Lower lobe of right lung (tissue), 2 donors: ENCODE results near the gene COPZ2. TPM values are rescaled to one million over a fixed set of nuclear protein-coding genes. Genes with fewer than 3 reads are reported as not detected.

Experiments used
- ATAC-seq, 2 donors: fragments of 200-7000 bp; cut with Tn5 transposase; one replicate each; pipeline ENCODE4 v1.9.1; 2020 to 2022; ENCODE audit warnings: mild to moderate bottlenecking in 2 of 2, moderate library complexity in 2 of 2
- DNase-seq: peaks from one replicate; pipeline ENCODE4 v3.0.0-alpha.2; 2020
- H3K27ac ChIP-seq: fragments of 200-600 bp; one replicate; pipeline ENCODE4 v1.8.0; 2022
- H3K27me3 ChIP-seq: fragments of 200-600 bp; one replicate; pipeline ENCODE4 v1.8.0; 2022; ENCODE audit warnings: low read depth
- H3K36me3 ChIP-seq: fragments of 200-600 bp; one replicate; pipeline ENCODE4 v1.8.0; 2022; ENCODE audit warnings: mild to moderate bottlenecking
- H3K4me1 ChIP-seq: fragments of 200-600 bp; one replicate; pipeline ENCODE4 v1.8.0; 2022
- H3K4me3 ChIP-seq: fragments of 200-600 bp; one replicate; pipeline ENCODE4 v1.8.0; 2022; ENCODE audit warnings: mild to moderate bottlenecking
- H3K9me3 ChIP-seq: fragments of 200-600 bp; one replicate; pipeline ENCODE4 v1.8.0; 2022
- CTCF ChIP-seq: fragments of 200-600 bp; IDR thresholded peaks from one replicate; pipeline ENCODE4 v1.8.0; 2022; ENCODE audit warnings: antibody characterized with exemption, mild to moderate bottlenecking
- intact Hi-C: fragments of 100-400 bp; cut with DNase I; formaldehyde crosslinking; loops from one replicate; pipeline ENCODE4 v1.11.0; 2022
- total RNA-seq: library from RNA; stranded (reverse); fragmentation: NEBNext Ultra II Directional; extraction: Animal tissue kit (Norgen Biotek cat#: 25700); gene quantifications from one replicate; pipeline ENCODE4 v1.2.1, GENCODE V29; 2021
- donor health status: DM: no; HTN: yes; CAD: no; lungs with severe emphysema.

The COPZ2 gene
- total RNA-seq, 1 donor from 2014 or later: 22.9 TPM

- intact Hi-C loops: no loop called here
- H3K4me1 ChIP-seq: peaks cover 5% of the 10 kb centered on the region
- TF ChIP-seq CTCF: no peak
Measured at GRCh38 chr17:47994724-47995123, 42.9 kb downstream of the COPZ2 start.

GRCh38 chr17:47993964-47994363 lies 43.6 kb downstream of the COPZ2 start:
- intact Hi-C loops: no loop called here
- Histone ChIP-seq H3K27me3 (no peaks in the 10 kb centered on the region), H3K36me3 (no peaks in the 10 kb centered on the region), H3K27ac (no peak overlapping the region), H3K4me3 (no peak overlapping the region), H3K9me3 (no peaks in the 10 kb centered on the region), H3K4me1 (peaks cover 4% of the 10 kb centered on the region)
- ATAC-seq: no peak
- DNase-seq: no peak
- TF ChIP-seq CTCF: no peak

More at GRCh38 chr17:47994724-47995123, 42.9 kb downstream of the COPZ2 start:
- no peak for ATAC-seq
- DNase-seq: peak; percentile 32
- Histone ChIP-seq H3K36me3 (no peaks in the 10 kb centered on the region), H3K9me3 (no peaks in the 10 kb centered on the region), H3K4me3 (no peak overlapping the region), H3K27ac (no peak overlapping the region), H3K27me3 (no peaks in the 10 kb centered on the region)

- H3K4me1 ChIP-seq: peaks cover 3% of the 10 kb centered on the region
- ATAC-seq: no peak
Measured at GRCh38 chr17:47993031-47993564, 44.5 kb downstream of the COPZ2 start.

GRCh38 chr17:47992216-47992615 lies 45.4 kb downstream of the COPZ2 start:
- no peak for TF ChIP-seq CTCF
- H3K4me3 ChIP-seq: no peak overlapping the region
- H3K36me3 ChIP-seq: no peaks in the 10 kb centered on the region
- no peaks in the 10 kb centered on the region for H3K9me3 ChIP-seq
- H3K4me1 ChIP-seq: peaks cover 4% of the 10 kb centered on the region
- intact Hi-C loops: no loop called here
- no peak for DNase-seq
- no peaks in the 10 kb centered on the region for H3K27me3 ChIP-seq
- no peak for ATAC-seq
- H3K27ac ChIP-seq: no peak overlapping the region

More at GRCh38 chr17:47993031-47993564, 44.5 kb downstream of the COPZ2 start:
- Histone ChIP-seq H3K27me3 (no peaks in the 10 kb centered on the region), H3K27ac (no peak overlapping the region), H3K9me3 (no peaks in the 10 kb centered on the region), H3K4me3 (no peak overlapping the region), H3K36me3 (no peaks in the 10 kb centered on the region)
- no peak for DNase-seq
- intact Hi-C loops: no loop called here
- no peak for TF ChIP-seq CTCF

GRCh38 chr17:47990962-47991731 lies 46.5 kb downstream of the COPZ2 start:
- H3K27ac ChIP-seq: no peak overlapping the region
- no peak for DNase-seq
- peaks cover 4% of the 10 kb centered on the region for H3K4me1 ChIP-seq
- intact Hi-C loops: no loop called here
- no peaks in the 10 kb centered on the region for H3K9me3 ChIP-seq
- no peak for TF ChIP-seq CTCF
- no peaks in the 10 kb centered on the region for H3K36me3 ChIP-seq
- H3K4me3 ChIP-seq: no peak overlapping the region
- H3K27me3 ChIP-seq: no peaks in the 10 kb centered on the region
- no peak for ATAC-seq
